ENCODE data around the gene ANKMY1. TPM values are rescaled to one million over a fixed set of nuclear protein-coding genes. Genes with fewer than 3 reads are reported as not detected.

Gene ANKMY1
- total RNA-seq, 1 experiment from 2014 or later, result 19.5 TPM

DNA sequence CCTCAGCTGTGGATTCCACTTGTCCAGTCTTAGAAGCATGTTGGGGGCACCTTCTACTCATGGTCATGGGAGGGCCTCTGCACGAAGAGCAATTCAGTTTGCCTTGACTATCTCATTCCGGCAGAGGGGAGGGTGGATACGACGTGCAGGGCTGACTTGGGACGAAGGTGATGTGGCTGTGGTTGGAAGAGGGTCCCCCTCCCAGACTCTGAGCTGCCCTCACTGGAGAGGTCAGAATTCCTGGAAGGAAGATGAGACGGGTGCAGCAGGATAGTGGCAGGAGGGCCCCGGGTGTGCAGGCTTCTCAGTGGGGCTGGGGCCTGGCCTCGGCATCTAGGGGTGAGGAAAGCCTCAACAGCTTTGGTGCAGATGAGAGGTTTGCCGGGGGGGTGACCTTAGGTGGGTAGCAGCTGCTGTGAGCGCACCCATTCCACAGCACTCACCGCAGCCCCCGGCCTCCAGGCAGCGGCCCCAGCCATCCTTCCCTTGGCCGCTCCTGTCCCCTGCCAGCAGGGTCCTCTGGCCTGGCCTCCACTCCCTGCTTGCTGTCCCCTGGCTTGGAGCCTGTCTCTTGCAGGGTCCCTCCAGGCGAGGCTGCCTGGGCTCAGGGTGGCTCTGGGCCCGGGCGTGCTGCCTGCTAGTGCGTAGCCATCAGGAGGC is 13.7 kb upstream of the ANKMY1 start:
- no peak for ATAC-seq
- TF ChIP-seq EZH2phosphoT487 (IDR thresholded peaks at IDR 0.05; ENCODE audit: borderline replicate concordance, low read length) (no peak), EZH2 (IDR thresholded peaks at IDR 0.05; ENCODE audit: low read length, unreplicated experiment) (no peak)
- TF ChIP-seq, protein P1, sequence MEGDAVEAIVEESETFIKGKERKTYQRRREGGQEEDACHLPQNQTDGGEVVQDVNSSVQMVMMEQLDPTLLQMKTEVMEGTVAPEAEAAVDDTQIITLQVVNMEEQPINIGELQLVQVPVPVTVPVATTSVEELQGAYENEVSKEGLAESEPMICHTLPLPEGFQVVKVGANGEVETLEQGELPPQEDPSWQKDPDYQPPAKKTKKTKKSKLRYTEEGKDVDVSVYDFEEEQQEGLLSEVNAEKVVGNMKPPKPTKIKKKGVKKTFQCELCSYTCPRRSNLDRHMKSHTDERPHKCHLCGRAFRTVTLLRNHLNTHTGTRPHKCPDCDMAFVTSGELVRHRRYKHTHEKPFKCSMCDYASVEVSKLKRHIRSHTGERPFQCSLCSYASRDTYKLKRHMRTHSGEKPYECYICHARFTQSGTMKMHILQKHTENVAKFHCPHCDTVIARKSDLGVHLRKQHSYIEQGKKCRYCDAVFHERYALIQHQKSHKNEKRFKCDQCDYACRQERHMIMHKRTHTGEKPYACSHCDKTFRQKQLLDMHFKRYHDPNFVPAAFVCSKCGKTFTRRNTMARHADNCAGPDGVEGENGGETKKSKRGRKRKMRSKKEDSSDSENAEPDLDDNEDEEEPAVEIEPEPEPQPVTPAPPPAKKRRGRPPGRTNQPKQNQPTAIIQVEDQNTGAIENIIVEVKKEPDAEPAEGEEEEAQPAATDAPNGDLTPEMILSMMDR (conservative IDR thresholded peaks at IDR 0.05; ENCODE audit: low read depth, low read length), result no peak
- ChIA-PET CTCF (no interaction called here), POLR2A (ENCODE audit: unreplicated experiment) (no interaction called here)
- H3K4me3 ChIP-seq (ENCODE audit: low read length), result no peak overlapping the region
- no peaks in the 10 kb centered on the region for H3K9me2 ChIP-seq (replicated peaks; ENCODE audit: low read length)
- intact Hi-C loops (cut with micrococcal nuclease), result no loop called here
- H3K27me3 ChIP-seq (ENCODE audit: low read length), result no peaks in the 10 kb centered on the region
- peaks cover 25% of the 10 kb centered on the region for H3K4me1 ChIP-seq (ENCODE audit: insufficient read depth, low read length)
- BruUV-seq (replicated peaks), result no TSS peak
- no peaks in the 10 kb centered on the region for H3F3A ChIP-seq (ENCODE audit: low read length, unreplicated experiment)
- no peaks in the 10 kb centered on the region for H3K9me3 ChIP-seq (ENCODE audit: low read length)
- H3K9ac ChIP-seq (ENCODE audit: low read length), result no peak overlapping the region
- H2AFZ ChIP-seq (ENCODE audit: low read length), result no peak overlapping the region
- DNase-seq, result no peak
- H3K27ac ChIP-seq (ENCODE audit: low read length), result no peak overlapping the region
- peaks cover 26% of the 10 kb centered on the region for H3K79me2 ChIP-seq (ENCODE audit: low read length)
- no peaks in the 10 kb centered on the region for H3K36me3 ChIP-seq (ENCODE audit: low read depth, low read length)
- H4K20me1 ChIP-seq (ENCODE audit: low read length), result no peaks in the 10 kb centered on the region
- no peak overlapping the region for H3K4me2 ChIP-seq (ENCODE audit: low read length)

DNA sequence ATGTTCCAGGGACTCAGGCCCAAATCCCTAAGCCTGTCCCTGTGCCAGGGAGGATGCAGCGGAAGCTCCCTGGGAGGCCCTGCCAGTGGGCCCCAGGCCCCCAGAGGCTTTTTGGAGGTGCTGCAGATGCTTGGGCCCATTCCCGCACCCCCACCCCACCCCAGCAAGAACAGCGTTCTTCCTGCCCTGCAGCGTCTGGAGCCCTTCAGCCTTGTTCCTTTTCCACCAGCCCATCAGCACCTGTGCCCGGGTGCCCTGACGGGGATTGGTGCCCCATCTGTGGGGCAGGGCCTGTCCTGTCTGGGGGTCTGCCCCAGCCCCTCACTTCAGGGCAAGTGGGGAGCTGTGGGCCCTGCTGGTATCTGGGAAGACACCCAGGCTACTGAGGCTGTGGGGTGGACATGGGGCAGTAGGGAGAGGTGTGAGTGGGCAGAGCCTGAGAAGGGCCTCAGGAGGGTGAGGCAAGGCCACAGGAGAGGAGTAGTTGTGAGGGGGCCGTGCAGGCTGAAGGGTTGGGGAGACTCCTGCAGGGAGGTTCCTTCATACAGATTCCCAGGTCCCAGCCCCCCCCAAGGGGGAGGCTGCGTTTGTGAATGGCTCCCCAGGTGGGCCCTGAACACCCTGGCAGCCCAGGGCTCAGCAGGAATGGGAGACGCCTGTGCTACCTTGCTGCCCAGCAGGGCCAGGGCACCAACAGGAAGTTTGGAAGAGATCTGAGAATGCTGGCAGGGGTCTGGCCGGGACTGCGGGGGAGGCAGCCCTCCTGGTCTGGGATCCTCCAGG is 12.9 kb upstream of the ANKMY1 start:
- H3K79me2 ChIP-seq (ENCODE audit: low read length), result peaks cover 26% of the 10 kb centered on the region
- no peak overlapping the region for H3K4me3 ChIP-seq (ENCODE audit: low read length)
- no peak overlapping the region for H3K4me2 ChIP-seq (ENCODE audit: low read length)
- H2AFZ ChIP-seq (ENCODE audit: low read length), result no peak overlapping the region
- no peaks in the 10 kb centered on the region for H3K9me2 ChIP-seq (replicated peaks; ENCODE audit: low read length)
- no peaks in the 10 kb centered on the region for H4K20me1 ChIP-seq (ENCODE audit: low read length)
- peaks cover 31% of the 10 kb centered on the region for H3K4me1 ChIP-seq (ENCODE audit: insufficient read depth, low read length)
- H3K9me3 ChIP-seq (ENCODE audit: low read length), result no peaks in the 10 kb centered on the region
- no peak for DNase-seq
- H3K27ac ChIP-seq (ENCODE audit: low read length), result no peak overlapping the region
- POLR2A ChIA-PET (ENCODE audit: unreplicated experiment), result no interaction called here
- BruUV-seq (replicated peaks), result no TSS peak
- H3K36me3 ChIP-seq (ENCODE audit: low read depth, low read length), result no peaks in the 10 kb centered on the region
- intact Hi-C loops (cut with micrococcal nuclease), result no loop called here
- CTCF ChIA-PET, result no interaction called here
- no peak for ATAC-seq
- no peaks in the 10 kb centered on the region for H3F3A ChIP-seq (ENCODE audit: low read length, unreplicated experiment)
- no peaks in the 10 kb centered on the region for H3K27me3 ChIP-seq (ENCODE audit: low read length)
- TF ChIP-seq EZH2phosphoT487 (IDR thresholded peaks at IDR 0.05; ENCODE audit: borderline replicate concordance, low read length) (no peak), EZH2 (IDR thresholded peaks at IDR 0.05; ENCODE audit: low read length, unreplicated experiment) (no peak)
- TF ChIP-seq, protein P1 (conservative IDR thresholded peaks at IDR 0.05; ENCODE audit: low read depth, low read length), result no peak
- no peak overlapping the region for H3K9ac ChIP-seq (ENCODE audit: low read length)

DNA sequence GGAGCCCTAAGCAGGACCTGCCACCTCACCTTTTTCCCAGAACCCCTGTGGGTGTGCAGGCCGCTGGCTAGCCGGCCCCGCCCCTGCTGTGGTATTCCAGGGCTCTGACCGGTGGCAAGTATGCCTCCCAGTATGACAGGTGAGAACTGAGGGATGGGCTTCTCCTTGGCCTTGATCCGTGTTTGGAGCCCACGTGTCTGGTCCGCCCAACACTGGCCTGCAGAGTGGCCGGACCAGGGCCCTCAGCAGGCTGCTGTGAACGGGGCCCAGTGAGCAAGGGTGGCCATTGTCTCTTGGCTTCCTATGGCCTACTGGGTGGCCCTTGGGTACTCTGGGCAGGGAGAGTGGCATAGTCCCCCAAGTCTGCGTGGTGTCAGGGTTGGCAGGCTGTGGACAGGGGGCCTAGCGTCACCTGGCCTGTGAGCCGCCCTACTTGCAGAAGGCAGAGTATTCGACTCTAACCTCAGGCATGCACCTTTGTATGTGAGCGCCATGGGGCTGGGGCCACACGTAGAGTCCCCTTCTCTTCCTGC is 12.3 kb upstream of the ANKMY1 start:
- Histone ChIP-seq H3F3A (ENCODE audit: low read length, unreplicated experiment) (no peaks in the 10 kb centered on the region), H3K9me2 (replicated peaks; ENCODE audit: low read length) (no peaks in the 10 kb centered on the region), H3K36me3 (ENCODE audit: low read depth, low read length) (no peaks in the 10 kb centered on the region), H2AFZ (ENCODE audit: low read length) (no peak overlapping the region), H3K27me3 (ENCODE audit: low read length) (no peaks in the 10 kb centered on the region), H3K9ac (ENCODE audit: low read length) (no peak overlapping the region), H3K79me2 (ENCODE audit: low read length) (peaks cover 26% of the 10 kb centered on the region), H3K27ac (ENCODE audit: low read length) (no peak overlapping the region), H3K4me1 (ENCODE audit: insufficient read depth, low read length) (peaks cover 37% of the 10 kb centered on the region), H3K4me2 (ENCODE audit: low read length) (peak overlapping the region; percentile 93), H4K20me1 (ENCODE audit: low read length) (no peaks in the 10 kb centered on the region), H3K4me3 (ENCODE audit: low read length) (peak overlapping the region; percentile 78), H3K9me3 (ENCODE audit: low read length) (no peaks in the 10 kb centered on the region)
- TF ChIP-seq, protein P1 (conservative IDR thresholded peaks at IDR 0.05; ENCODE audit: low read depth, low read length), result no peak
- no peak for TF ChIP-seq EZH2 (IDR thresholded peaks at IDR 0.05; ENCODE audit: low read length, unreplicated experiment)
- TF ChIP-seq EZH2phosphoT487 (IDR thresholded peaks at IDR 0.05; ENCODE audit: borderline replicate concordance, low read length), result no peak
- no TSS peak for BruUV-seq (replicated peaks)
- ATAC-seq (no peak), DNase-seq (no peak)
- intact Hi-C loops (cut with micrococcal nuclease), result no loop called here
- CTCF ChIA-PET, result no interaction called here
- POLR2A ChIA-PET (ENCODE audit: unreplicated experiment), result no interaction called here

Measured in PC-3 (cell line).